Measurements from ENCODE around the gene KIAA2012.

KIAA2012 gene

GRCh38 chr2:202044777-202045176, 28.3 kb upstream of the KIAA2012 start:
- no peak for DNase-seq

GRCh38 chr2:202046572-202046971, 26.5 kb upstream of the KIAA2012 start:
- DNase-seq = no peak

GRCh38 chr2:202049092-202049728, 23.8 kb upstream of the KIAA2012 start:
- no peak for DNase-seq

GRCh38 chr2:202049840-202050239, 23.2 kb upstream of the KIAA2012 start:
- no peak for DNase-seq

DNA sequence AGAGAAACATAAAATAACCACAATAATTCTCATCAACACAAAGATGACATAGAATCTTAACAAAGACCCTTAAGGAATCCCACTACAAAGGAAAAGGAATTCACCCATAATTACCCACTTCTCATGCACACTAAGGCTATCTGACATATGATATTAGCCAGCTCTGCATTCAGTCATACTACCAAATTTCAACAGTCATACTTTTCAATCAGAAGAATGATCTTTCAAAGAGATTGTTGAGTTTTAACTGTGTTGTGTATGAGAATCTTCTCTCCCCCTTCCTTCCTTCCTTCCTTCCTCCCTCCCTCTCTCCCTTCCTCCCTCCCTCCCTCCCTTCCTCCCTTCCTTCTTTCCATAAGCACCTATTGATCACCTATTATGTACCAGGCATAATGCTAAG, 22.4 kb upstream of the KIAA2012 start:
- no peak for DNase-seq

GRCh38 chr2:202051499-202052161, 21.4 kb upstream of the KIAA2012 start:
- DNase-seq = no peak

GRCh38 chr2:202052235-202052634, 20.8 kb upstream of the KIAA2012 start:
- peak; percentile 15 for DNase-seq

DNA sequence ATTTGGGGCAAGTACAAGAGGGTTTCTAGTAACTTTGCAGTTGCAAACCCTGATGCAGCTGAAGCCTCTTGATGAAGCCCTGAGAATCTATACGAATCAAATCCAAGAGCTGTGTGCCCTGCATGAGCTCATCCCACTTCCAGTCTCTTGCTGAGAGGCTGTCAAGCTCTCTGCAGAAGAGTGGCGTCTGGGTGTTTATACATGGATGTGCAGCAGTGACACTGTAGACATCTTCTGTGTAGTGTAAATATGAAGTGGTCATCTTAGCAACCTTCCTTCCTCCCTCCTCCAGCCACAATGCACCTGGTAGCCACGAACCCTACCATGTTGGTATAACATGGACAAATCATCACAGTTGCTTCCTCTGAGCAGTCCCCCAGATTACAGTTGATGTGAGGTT, 18.4 kb upstream of the KIAA2012 start:
- DNase-seq = no peak

DNA sequence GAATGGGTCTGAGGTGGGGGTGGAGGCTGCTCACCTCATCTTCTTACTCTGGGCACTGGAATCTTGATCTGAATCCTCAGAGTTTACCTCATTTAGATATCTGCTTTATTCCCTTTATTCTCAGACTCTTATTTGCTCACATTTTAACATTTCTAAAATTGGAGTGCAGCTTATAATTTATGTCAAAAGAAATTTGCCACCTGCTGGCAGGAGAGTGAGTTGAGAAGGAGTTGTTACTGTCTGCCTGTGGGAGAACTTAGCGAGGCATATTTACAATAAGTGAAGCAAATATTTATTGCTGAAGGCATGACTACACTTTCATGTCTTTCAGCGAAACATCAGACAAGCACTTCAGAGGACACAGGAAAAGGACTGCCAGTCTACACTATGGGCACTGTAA, 16.4 kb upstream of the KIAA2012 start:
- DNase-seq = no peak

- no peak for DNase-seq
Measured at GRCh38 chr2:202060218-202060617, 12.8 kb upstream of the KIAA2012 start.

DNA sequence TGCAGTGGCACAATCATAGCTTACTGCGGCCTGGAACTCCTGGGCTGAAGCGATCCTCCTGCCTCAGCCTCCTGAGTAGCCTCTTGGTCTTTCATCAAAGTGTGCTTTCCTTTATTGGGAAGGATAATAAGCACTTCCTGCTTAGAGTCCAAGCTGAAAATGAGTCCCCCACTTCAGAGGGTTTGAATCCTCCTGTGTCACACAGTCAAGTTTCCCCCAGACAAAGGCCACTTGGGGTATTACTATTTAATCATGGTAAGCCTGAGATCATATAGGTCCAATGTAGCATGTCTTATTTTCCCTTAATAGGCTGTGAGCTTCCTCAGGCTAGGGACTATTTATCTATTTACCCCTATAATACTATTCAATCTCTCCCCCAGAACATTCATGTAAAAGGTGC, 11.4 kb upstream of the KIAA2012 start:
- no peak for DNase-seq

GRCh38 chr2:202064171-202064880, 8.7 kb upstream of the KIAA2012 start:
- no peak for DNase-seq

DNA sequence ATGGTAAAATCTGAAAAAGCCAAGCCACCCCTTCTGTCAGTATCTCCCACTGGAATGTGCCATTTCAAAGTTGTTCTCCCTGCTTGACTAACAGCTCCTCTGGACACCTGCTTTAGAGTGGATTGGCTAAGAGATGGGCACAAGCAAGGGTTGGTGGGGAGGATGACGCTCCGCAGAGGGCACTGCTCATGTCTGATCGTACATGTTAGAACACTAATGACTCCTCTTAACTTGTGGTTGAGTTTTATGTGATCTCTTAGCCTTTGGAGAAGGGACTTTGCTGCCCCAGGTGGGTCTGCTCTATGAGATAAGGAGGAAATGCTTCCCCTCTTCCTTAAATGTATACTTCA, 8.2 kb upstream of the KIAA2012 start:
- no peak for DNase-seq

DNA sequence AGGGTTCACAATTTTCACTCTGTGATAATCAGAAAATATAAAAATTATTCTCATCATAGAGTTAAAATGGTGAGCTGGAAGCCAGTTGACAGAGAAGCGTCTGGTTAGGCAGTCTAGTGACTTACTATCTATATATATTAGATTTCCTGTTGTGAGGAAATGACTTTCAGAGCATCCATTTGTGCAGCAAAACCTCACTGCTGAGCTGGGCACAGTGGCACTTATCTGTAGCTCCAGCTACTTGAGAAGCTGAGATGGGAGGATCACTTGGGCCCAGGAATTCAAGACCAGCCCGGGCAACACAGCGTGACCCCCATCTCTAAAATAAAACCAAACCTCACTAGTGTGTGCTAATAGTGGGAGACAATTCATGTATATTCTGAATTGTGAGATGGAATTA, 7.2 kb upstream of the KIAA2012 start:
- DNase-seq = no peak

DNA sequence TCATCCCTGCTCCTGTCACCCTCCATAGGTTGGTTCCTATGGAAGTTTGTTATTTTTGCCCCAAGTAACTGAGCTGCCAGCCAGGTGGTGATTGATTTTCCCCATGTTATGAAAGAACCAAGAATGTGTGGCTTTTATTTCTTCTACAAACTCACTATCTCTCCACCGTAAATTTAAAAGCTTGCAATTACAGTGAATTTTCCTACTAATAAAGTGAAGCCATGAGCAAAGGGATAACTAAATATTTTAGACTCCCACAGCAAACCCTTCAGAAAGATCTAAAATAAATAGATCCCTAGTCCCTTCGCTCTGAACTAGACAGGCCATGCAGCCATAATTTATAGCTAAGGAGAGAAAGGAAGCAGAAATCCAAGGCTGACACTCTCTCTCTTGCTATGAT, 6.2 kb upstream of the KIAA2012 start:
- no peak for DNase-seq

GRCh38 chr2:202067589-202067988, 5.5 kb upstream of the KIAA2012 start:
- DNase-seq = no peak

GRCh38 chr2:202069170-202070067, 3.6 kb upstream of the KIAA2012 start:
- DNase-seq = peak; percentile 56

GRCh38 chr2:202071107-202071506, 1.9 kb upstream of the KIAA2012 start:
- DNase-seq = no peak

- no peak for DNase-seq
Measured at GRCh38 chr2:202072226-202072625, 829 bp upstream of the KIAA2012 start.

- no peak for DNase-seq
Measured at GRCh38 chr2:202074324-202074723, 1.3 kb downstream of the KIAA2012 start.

DNA sequence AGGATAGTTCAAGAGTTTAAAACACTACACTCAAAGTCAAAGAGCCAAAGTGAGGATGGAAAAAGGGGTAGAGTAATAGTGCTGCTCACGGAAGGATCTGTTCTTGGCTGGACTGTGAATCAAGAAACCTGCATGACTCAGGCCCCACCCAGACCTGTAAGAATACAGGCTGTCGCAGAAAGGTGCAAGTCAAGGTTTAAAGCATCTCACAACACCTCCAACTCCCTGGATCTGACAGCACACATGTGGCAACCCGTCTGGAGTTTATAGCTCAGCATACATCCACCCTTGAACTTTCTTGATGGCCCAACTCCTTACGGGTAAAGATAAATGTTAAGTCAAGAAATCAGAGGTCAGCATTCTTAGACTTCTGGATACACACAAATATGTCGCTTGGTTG, 6.3 kb downstream of the KIAA2012 start:
- DNase-seq = no peak

- no peak for DNase-seq
Measured at GRCh38 chr2:202084265-202084664, 11.2 kb downstream of the KIAA2012 start.

DNA sequence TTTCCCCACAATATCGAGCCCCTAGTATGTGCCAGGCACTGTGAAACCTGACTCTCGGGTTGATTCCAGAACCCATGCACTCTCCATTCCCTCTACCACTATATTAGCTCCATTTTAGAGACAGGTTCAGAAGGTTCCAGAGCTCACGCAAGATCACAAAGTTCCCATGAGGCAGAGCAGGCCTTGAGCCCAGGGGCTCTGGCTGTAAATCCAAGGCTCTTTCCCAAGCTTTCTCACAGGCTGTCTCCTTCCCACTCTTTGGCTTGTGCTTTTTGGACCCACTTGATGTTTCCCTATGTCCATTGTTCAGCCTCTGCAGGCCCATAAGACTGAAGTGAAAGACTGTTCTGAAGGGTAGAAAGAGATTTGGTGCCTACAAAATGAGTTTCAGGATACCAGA, 15.7 kb downstream of the KIAA2012 start:
- no peak for DNase-seq
